Colonic mucosa (tissue), 4 donors: ENCODE results near the gene MYRF. TPM values are rescaled to one million over a fixed set of nuclear protein-coding genes. Genes with fewer than 3 reads are reported as not detected.

Experiments
- DNase-seq: peaks from one replicate; pipeline ENCODE4 v3.0.0-alpha.2; 2020
- H3K27ac ChIP-seq: fragments of 200-600 bp; one replicate; pipeline ENCODE4 v1.8.0; 2021
- H3K27me3 ChIP-seq: fragments of 200-600 bp; one replicate; pipeline ENCODE4 v1.8.0; 2021
- H3K36me3 ChIP-seq: fragments of 200-600 bp; one replicate; pipeline ENCODE4 v1.8.0; 2021
- H3K4me1 ChIP-seq: fragments of 200-600 bp; one replicate; pipeline ENCODE4 v1.8.0; 2021; ENCODE audit warnings: mild to moderate bottlenecking
- H3K4me3 ChIP-seq: fragments of 200-600 bp; one replicate; pipeline ENCODE4 v1.8.0; 2021
- H3K9ac ChIP-seq, 2 donors: one replicate each; pipeline ENCODE4 v1.7.0; 2013; ENCODE audit warnings: control low read depth in 2 of 2, low read depth in 2 of 2, low read length in 2 of 2
- H3K9me3 ChIP-seq: fragments of 200-600 bp; one replicate; pipeline ENCODE4 v1.8.0; 2021
- CTCF ChIP-seq: fragments of 200-600 bp; IDR thresholded peaks from one replicate; pipeline ENCODE4 v1.8.0; 2022; ENCODE audit warnings: antibody characterized with exemption, mild to moderate bottlenecking
- intact Hi-C: fragments of 100-400 bp; cut with DNase I; formaldehyde crosslinking; loops from one replicate; pipeline ENCODE4 v1.14.1; 2022
- total RNA-seq, 2 donors: library from RNA; stranded (reverse); fragmentation: NEBNext Ultra II Directional in 1 of 2; extraction: Animal tissue kit (Norgen Biotek cat#: 25700) in 1 of 2; gene quantifications; one replicate each; pipeline ENCODE4 v1.2.1, GENCODE V29; 2021
- donor health status: healthy.
- donor health status: DM: no; HTN: no; CAD: no.
- donor health status: DM: no; HTN: no; CAD: no.

Gene MYRF
- total RNA-seq, 2 donors from 2014 or later = 8.8 to 14.9 TPM

DNA sequence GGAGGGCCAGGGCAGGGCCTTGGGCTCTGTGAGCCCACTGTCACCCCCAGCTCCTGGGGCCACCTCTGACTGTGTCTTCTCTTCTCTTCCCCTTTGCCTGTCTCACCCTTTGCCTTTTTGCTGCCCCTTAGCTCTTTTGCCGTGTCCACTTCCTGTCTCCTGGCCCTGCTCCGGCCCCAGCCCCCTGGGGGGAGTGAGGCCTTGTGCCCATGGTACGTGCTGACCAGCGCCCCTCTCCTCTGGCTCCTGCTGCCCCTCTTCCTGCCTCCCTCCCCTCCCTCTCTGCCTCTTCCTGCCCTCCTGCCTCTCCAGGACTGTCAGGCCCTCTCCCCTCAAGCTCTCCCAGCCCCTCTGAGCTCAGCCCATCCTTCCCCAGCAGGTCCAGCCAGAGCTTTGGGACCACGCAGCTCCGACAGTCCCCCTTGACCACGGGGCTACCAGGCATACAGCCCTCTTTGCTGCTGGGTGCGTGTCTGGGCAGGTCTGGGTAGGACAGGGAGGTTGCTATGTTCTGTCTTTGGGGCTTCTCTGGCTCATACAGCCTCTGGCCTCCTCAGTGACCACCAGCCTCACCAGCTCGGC lies 28.2 kb downstream of the MYRF start:
- no peaks in the 10 kb centered on the region for H3K9me3 ChIP-seq
- no peaks in the 10 kb centered on the region for H3K36me3 ChIP-seq
- H3K9ac ChIP-seq = no peak overlapping the region
- no peak for DNase-seq
- H3K4me1 ChIP-seq = no peaks in the 10 kb centered on the region
- no peaks in the 10 kb centered on the region for H3K27me3 ChIP-seq
- no peak overlapping the region for H3K27ac ChIP-seq
- H3K4me3 ChIP-seq = no peak overlapping the region
- TF ChIP-seq CTCF = no peak
- intact Hi-C loops = no loop called here

- Histone ChIP-seq H3K9me3 (no peaks in the 10 kb centered on the region), H3K27me3 (no peaks in the 10 kb centered on the region), H3K4me3 (no peak overlapping the region), H3K36me3 (peaks cover 3% of the 10 kb centered on the region), H3K4me1 (no peaks in the 10 kb centered on the region), H3K9ac (no peak overlapping the region), H3K27ac (no peak overlapping the region)
- DNase-seq = no peak
- intact Hi-C loops = no loop called here
- no peak for TF ChIP-seq CTCF
Measured at GRCh38 chr11:61781585-61781984, 29.1 kb downstream of the MYRF start.

DNA sequence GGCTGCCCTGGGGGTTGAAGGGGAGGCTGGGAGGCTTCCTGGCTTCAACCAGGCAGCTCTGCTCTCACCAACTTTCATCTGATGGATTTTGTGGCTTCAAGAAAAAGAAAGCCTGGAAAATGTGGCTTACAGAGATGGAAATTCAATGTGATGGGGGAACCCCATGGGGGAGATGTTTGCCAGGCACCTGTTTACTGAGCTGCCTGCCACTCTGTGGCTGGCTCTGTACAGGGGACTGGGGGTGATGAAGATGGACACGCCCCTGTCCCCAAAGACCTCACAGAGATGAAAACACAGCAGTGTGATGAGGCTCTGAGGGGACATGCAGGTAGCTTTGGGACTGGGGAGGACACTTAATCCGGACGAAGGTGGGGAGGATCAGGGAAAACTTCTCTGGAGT lies 29.9 kb downstream of the MYRF start:
- Histone ChIP-seq H3K9me3 (no peaks in the 10 kb centered on the region), H3K27ac (no peak overlapping the region), H3K4me3 (no peak overlapping the region), H3K36me3 (peaks cover 3% of the 10 kb centered on the region), H3K27me3 (no peaks in the 10 kb centered on the region), H3K9ac (no peak overlapping the region), H3K4me1 (no peaks in the 10 kb centered on the region)
- TF ChIP-seq CTCF = no peak
- intact Hi-C loops = no loop called here
- DNase-seq = no peak

GRCh38 chr11:61782841-61783240 lies 30.4 kb downstream of the MYRF start:
- Histone ChIP-seq H3K27ac (no peak overlapping the region), H3K27me3 (no peaks in the 10 kb centered on the region), H3K4me3 (no peak overlapping the region), H3K36me3 (peaks cover 3% of the 10 kb centered on the region), H3K9me3 (no peaks in the 10 kb centered on the region), H3K9ac (no peak overlapping the region), H3K4me1 (no peaks in the 10 kb centered on the region)
- TF ChIP-seq CTCF = no peak
- DNase-seq = no peak
- intact Hi-C loops = no loop called here

DNA sequence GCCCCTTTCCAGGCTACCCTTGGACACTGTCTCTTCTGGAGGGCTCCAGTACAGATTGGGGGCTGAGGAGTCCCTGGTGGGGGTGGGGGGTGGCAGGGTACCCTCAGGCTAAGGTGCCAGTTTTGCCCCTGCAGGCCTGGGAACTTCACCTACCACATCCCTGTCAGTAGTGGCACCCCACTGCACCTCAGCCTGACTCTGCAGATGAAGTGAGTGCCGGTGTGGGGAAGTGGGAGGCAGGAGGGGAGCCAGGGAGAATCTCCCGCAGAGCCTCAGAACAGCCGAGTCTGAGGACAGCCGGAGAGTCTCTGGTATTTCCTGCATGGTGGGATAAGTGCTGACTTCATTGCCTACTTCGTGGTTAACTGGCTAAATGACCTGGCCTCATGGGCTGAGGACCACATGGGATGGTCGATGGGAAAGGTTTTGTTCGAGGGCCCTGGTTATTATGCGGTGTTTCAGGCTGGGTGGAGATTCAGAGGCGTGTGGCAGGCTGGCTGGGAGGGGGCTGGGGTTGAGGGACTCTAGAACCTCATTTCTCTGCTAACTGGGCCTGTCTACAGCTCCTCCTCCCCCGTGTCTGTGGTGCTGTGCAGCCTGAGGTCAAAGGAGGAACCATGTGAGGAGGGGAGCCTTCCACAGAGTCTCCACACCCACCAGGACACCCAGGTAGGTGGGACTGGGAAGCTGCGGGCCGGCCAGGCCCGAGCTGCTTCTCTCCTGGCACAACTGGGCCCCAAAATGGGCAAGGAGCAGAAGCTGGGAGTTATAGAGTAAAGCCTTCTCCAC lies 31.5 kb downstream of the MYRF start:
- no peaks in the 10 kb centered on the region for H3K4me1 ChIP-seq
- no peak overlapping the region for H3K27ac ChIP-seq
- peaks cover 3% of the 10 kb centered on the region for H3K36me3 ChIP-seq
- DNase-seq = no peak
- H3K27me3 ChIP-seq = no peaks in the 10 kb centered on the region
- no peak overlapping the region for H3K4me3 ChIP-seq
- H3K9me3 ChIP-seq = no peaks in the 10 kb centered on the region
- intact Hi-C loops = no loop called here
- TF ChIP-seq CTCF = no peak
- H3K9ac ChIP-seq = no peak overlapping the region
